SW480 (cell line): ENCODE results near the gene UMOD.

Source experiments
- DNase-seq: peaks from one replicate; pipeline ENCODE4 v3.0.0-alpha.2; 2016; ENCODE audit warnings: low spot score

The UMOD gene

GRCh38 chr16:20300312-20301097 is 52.0 kb downstream of the UMOD start:
- DNase-seq, result peak; percentile 59

DNA sequence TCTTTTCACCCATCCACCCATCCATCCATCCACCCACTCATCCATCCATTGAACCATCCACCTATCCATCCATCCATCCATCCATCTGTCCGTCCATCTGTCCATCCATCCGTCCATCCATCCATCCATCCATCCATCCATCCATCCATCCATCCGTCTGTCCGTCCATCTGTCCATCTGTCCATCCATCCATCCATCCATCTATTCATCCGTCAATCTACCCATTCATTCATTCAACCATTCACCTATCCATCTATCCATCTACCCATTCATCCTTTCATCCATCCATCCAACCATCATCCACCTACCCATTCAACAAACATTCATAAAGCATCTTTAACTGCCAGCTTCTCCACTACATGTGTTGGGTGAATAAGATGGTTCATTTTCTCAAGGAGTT is 54.1 kb downstream of the UMOD start:
- no peak for DNase-seq

GRCh38 chr16:20291208-20292206 is 61.0 kb downstream of the UMOD start:
- DNase-seq, result no peak

DNA sequence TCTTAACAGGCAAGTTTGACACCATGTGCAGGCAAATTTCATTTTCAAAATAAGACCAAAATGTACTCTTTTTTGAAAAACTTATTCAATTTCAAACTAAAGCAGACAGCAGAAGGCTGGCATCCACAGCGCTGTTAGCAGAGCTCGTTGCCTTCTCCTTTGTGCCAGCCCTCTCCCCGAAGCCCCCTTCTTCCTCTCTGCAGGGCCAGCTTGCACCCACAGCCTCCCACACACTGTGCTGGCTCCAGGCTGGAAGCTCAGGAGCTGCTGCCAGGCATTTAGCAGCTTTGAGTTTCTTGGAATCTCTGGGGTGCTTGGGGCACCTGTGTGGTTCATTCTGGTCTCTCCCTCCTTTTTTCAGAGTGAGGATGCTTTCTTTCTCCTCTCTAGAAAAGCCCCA is 62.9 kb downstream of the UMOD start:
- no peak for DNase-seq

GRCh38 chr16:20285993-20286499 is 66.5 kb downstream of the UMOD start:
- no peak for DNase-seq
